ENCODE data around the gene ART5.

The ART5 gene

GRCh38 chr11:3671334-3672254 lies 29.8 kb upstream of the ART5 start, which contains the start of gene CHRNA10:
CHRNA10 (minus strand) TSS chr11:3671384; CDS start chr11:3671312, 72 bp downstream.
- no peak for TF ChIP-seq EZH2 (IDR thresholded peaks at IDR 0.05; ENCODE audit: borderline replicate concordance, low read length)
- no peak for TF ChIP-seq CTCF (IDR thresholded peaks at IDR 0.05; ENCODE audit: low read length)
- Histone ChIP-seq H3K4me2 (ENCODE audit: low read length) (no peak within 1 kb of the TSS), H3K9me2 (ENCODE audit: low read depth, low read length) (no peaks in the 10 kb centered on the region), H3K36me3 (ENCODE audit: insufficient read depth, low read length) (peaks cover 68% of the 10 kb centered on the region), H2AFZ (ENCODE audit: low read length) (no peak within 1 kb of the TSS), H3K79me2 (ENCODE audit: insufficient read depth, low read length) (no peaks in the 10 kb centered on the region), H3K9me3 (ENCODE audit: low read length) (no peaks in the 10 kb centered on the region), H3K4me3 (ENCODE audit: low read depth, low read length, poor library complexity, severe bottlenecking) (no peak within 1 kb of the TSS), H3K27ac (ENCODE audit: low read depth, low read length, poor library complexity, severe bottlenecking) (no peak within 1 kb of the TSS), H3F3A (ENCODE audit: insufficient read depth, low read length) (no peaks in the 10 kb centered on the region), H3K4me1 (ENCODE audit: insufficient read depth, low read length, severe bottlenecking) (no peaks in the 10 kb centered on the region), H3K27me3 (ENCODE audit: insufficient read depth, low read length) (no peaks in the 10 kb centered on the region), H3K9ac (ENCODE audit: low read length) (no peak within 1 kb of the TSS), H4K20me1 (ENCODE audit: insufficient read depth, low read length) (no peaks in the 10 kb centered on the region)

GRCh38 chr11:3669742-3670183 lies 28.0 kb upstream of the ART5 start:
- H3K4me3 ChIP-seq (ENCODE audit: low read depth, low read length, poor library complexity, severe bottlenecking) = no peak overlapping the region

GRCh38 chr11:3669128-3669527 lies 27.3 kb upstream of the ART5 start:
- H3K36me3 ChIP-seq (ENCODE audit: insufficient read depth, low read length) = peaks cover 64% of the 10 kb centered on the region
- H3K9ac ChIP-seq (ENCODE audit: low read length) = no peak overlapping the region
- H3K4me3 ChIP-seq (ENCODE audit: low read depth, low read length, poor library complexity, severe bottlenecking) = no peak overlapping the region
- no peaks in the 10 kb centered on the region for H3F3A ChIP-seq (ENCODE audit: insufficient read depth, low read length)
- no peak overlapping the region for H3K4me2 ChIP-seq (ENCODE audit: low read length)
- no peak overlapping the region for H2AFZ ChIP-seq (ENCODE audit: low read length)
- no peaks in the 10 kb centered on the region for H3K27me3 ChIP-seq (ENCODE audit: insufficient read depth, low read length)
- H3K4me1 ChIP-seq (ENCODE audit: insufficient read depth, low read length, severe bottlenecking) = no peaks in the 10 kb centered on the region
- H3K27ac ChIP-seq (ENCODE audit: low read depth, low read length, poor library complexity, severe bottlenecking) = no peak overlapping the region
- H3K79me2 ChIP-seq (ENCODE audit: insufficient read depth, low read length) = no peaks in the 10 kb centered on the region
- H3K9me3 ChIP-seq (ENCODE audit: low read length) = no peaks in the 10 kb centered on the region
- TF ChIP-seq EZH2 (IDR thresholded peaks at IDR 0.05; ENCODE audit: borderline replicate concordance, low read length) (no peak), CTCF (IDR thresholded peaks at IDR 0.05; ENCODE audit: low read length) (no peak)
- H4K20me1 ChIP-seq (ENCODE audit: insufficient read depth, low read length) = no peaks in the 10 kb centered on the region
- H3K9me2 ChIP-seq (ENCODE audit: low read depth, low read length) = no peaks in the 10 kb centered on the region

More at GRCh38 chr11:3669742-3670183, 28.0 kb upstream of the ART5 start:
- Histone ChIP-seq H2AFZ (ENCODE audit: low read length) (no peak overlapping the region), H3K9me2 (ENCODE audit: low read depth, low read length) (no peaks in the 10 kb centered on the region), H3K9ac (ENCODE audit: low read length) (no peak overlapping the region), H3K4me1 (ENCODE audit: insufficient read depth, low read length, severe bottlenecking) (no peaks in the 10 kb centered on the region), H3K4me2 (ENCODE audit: low read length) (no peak overlapping the region), H4K20me1 (ENCODE audit: insufficient read depth, low read length) (no peaks in the 10 kb centered on the region), H3K27ac (ENCODE audit: low read depth, low read length, poor library complexity, severe bottlenecking) (no peak overlapping the region), H3K27me3 (ENCODE audit: insufficient read depth, low read length) (no peaks in the 10 kb centered on the region), H3K9me3 (ENCODE audit: low read length) (no peaks in the 10 kb centered on the region), H3K79me2 (ENCODE audit: insufficient read depth, low read length) (no peaks in the 10 kb centered on the region), H3K36me3 (ENCODE audit: insufficient read depth, low read length) (peaks cover 66% of the 10 kb centered on the region), H3F3A (ENCODE audit: insufficient read depth, low read length) (no peaks in the 10 kb centered on the region)
- TF ChIP-seq CTCF (IDR thresholded peaks at IDR 0.05; ENCODE audit: low read length) = no peak
- no peak for TF ChIP-seq EZH2 (IDR thresholded peaks at IDR 0.05; ENCODE audit: borderline replicate concordance, low read length)
